HG03439 (cell line): ENCODE results near the gene MICAL1.
A peak's percentile ranks its signal among the peaks of the same experiment; 100 is the strongest.

Experiments used
- ATAC-seq: cut with Tn5 transposase; IDR thresholded peaks from one replicate; pipeline ENCODE4 v1.9.1; 2021; ENCODE audit warnings: mild to moderate bottlenecking, moderate library complexity; ENCODE audit not compliant: unreplicated experiment

The MICAL1 gene

DNA sequence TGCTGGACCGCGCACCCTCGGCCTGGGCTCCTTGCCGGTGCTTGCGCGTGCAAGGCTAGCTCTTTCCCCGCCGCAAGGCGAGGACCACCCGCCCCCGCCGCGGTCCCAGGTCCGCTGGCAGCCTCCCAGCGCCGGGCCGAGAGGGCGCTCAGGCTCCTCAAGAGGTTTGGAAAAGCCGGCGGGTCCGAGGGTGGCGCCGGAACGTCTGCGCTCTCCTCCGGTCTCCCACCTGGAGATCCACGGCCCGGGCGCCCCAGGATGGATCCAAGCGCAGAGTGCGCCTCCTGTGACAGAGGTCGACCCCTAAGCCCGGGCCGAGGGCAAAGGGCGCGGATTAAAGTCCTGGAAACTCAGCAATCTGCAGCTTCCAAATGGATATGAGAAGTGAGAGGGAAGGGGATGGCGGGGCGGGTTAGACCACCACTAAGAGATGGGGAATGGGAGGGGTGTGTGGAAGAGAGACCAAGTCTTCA is 575 bp upstream of the MICAL1 start:
- ATAC-seq: no peak

DNA sequence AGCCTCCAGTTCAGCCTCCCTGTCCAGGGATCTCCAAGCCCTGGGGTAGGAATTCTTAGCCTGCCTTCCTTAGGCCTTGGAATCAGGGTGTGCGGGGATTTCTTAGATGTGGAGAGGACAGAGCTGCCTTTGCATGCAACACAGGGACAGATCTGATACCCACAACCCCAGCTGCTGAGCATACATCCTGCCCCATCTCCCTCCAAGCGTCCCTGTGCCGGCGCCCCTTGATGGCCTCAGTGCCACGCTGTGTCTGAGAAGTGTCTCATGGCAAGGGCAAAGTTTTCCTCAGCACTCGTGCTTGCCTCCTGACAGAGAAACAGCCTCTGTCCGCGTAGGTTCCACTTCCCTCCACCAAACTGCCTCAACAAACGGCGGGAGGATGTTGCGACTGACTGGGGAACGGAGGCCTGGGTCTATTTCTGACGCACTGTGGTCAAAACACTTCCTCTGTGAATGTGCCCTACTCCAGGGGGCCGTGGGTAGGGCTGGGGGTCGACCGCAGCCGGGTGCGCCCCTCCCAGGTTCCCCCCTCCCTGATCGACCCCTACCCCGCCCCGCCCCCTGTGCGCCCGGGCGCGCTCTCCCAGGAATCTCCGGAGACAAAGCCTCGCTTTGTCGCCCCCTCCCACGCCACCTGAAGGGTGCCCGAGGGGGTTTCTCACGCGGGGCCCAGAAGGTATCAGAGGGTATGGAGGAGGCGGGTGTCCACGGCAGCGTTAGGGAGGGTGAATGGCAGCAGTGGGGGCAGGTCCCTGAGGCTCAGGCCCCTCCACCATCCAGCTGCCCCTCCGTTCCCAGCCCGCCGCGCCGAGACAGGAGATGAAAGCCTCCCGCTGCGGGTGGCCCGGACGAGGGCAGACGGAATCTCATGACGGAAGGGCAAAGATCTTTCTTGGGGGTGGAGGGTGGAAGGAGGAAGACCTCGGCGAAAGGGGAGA is 806 bp downstream of the MICAL1 start:
- peak; percentile 23 for ATAC-seq

GRCh38 chr6:109453594-109454495 is 1.7 kb downstream of the MICAL1 start:
- ATAC-seq: no peak

DNA sequence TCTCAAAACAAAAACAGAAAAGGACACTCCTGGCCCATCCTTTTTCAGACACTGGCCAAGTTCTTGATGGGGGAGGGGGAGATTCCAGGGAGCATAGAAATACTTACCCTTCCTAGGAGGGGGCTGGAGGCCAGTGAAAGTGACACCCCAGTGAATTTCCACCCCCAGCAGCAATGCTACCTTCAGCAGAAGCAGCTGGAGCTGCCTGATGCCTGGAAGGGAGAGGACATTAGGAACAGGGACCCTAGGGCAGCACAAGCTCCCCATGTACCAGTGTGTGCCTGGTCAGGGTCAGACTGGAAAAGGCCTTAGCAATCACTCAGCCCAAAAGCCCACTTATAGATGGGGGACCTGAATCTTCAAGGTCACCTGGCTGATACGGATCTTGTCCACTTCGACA is 2.4 kb downstream of the MICAL1 start:
- ATAC-seq: no peak

GRCh38 chr6:109452181-109452580 is 3.4 kb downstream of the MICAL1 start:
- no peak for ATAC-seq

- no peak for ATAC-seq
Observed at GRCh38 chr6:109451376-109451775, 4.2 kb downstream of the MICAL1 start.

- no peak for ATAC-seq
Observed at GRCh38 chr6:109450801-109451200, 4.8 kb downstream of the MICAL1 start.

- no peak for ATAC-seq
Observed at GRCh38 chr6:109449795-109450673, 5.5 kb downstream of the MICAL1 start.

DNA sequence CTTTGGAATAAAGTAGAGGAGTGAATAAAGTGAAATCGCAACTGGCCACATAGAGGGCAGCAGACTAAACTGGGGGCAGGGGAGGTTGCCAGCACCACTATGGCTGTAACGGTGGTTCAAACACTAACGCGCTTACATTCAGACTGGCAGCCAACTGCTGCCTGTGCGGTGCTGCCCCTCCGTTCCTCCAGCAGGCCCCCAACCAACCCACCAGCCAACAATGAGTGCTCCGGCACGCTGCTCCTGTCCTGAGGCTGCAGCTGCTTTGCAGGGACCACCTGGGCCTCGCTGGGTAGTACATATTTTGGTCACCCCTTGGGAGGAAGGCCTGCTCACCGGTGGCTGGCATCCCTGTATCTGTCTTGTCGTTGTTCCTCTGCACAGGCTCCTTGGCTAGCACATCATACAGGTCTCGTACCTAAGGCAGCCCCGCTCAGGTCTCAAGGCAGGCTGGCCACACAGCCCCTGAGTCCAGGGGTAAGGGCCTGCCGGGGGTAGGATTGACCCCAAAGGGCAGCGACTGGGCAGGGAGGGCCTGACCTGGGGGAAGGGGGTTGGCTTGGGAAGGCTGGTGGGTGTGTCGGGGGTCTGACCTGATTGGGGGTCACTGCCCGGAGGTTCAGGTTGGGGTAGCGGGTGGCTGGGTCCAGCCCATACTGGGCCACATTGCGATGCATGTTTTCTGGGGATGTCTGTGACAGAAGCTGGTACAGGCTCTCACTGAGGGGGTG is 6.3 kb downstream of the MICAL1 start:
- no peak for ATAC-seq

DNA sequence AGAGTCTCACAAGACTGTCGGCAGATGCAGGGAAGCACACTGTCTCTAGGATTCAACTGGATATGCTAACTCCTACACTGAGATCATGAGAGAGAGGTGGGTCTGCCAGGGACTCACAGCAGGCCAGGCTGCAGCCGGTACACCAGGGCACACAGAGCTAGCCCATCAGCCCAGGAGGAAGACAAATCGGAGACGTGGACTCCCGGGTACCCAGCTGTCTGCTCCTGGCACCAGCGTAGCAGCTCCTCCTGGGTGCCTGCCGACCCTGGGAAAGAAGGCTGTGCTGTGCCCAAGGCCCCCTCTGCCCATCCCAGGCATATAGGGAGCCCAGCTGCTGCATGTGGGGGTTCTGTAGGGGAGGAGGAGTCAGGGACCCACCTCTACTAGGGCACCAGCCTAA is 7.0 kb downstream of the MICAL1 start:
- ATAC-seq: no peak

DNA sequence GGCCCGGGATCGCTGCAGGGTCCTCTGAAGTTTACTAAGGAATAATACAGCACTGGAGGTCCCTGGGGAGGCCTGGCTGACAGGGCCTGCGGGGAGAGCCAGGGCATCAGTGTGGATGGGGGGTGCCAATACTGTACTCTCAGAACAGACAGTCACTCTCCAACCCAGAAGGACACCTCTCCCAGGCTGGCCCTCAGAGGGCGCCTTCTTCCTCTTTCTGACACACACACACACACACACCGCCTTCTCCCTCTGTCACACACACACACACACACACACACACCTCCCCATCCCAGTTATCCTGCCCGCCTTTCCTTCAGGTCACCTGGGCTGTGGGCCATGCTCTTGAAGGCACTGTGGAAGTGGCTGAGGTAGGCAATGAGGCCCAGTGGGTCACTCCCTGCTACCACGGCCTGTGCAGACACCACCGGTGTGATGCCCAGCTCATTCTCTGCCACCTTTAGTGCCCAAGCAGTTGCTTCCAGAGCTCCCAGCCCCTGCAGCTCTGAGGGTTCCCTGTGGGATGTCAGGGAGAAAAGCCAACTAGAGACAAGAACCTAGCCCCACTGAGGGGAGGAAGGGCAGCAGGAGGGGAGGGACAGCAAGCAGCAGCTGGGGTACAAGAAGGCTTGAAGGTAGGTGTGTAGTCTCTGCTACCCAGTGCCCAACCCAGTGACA is 7.6 kb downstream of the MICAL1 start:
- ATAC-seq: no peak

DNA sequence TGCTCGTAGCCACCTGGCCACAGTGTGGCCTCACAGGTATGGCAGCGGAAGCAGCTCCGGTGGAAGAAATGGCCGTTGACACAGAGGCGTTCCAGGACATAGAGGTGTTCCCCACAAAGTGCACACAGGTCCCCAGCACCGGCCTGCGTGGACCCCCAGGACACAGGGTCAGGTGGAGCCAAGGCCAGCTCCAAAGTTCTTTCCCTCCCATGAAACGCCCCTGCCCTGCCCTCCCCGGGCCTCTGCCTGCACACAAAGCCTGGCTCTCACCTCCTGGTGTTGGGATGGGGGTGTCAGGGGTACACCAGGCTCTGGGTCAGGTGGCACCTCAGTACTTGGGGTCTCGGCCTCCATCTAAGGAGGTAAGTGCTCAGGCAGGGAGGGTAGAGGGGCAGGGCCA is 8.5 kb downstream of the MICAL1 start:
- ATAC-seq: no peak

DNA sequence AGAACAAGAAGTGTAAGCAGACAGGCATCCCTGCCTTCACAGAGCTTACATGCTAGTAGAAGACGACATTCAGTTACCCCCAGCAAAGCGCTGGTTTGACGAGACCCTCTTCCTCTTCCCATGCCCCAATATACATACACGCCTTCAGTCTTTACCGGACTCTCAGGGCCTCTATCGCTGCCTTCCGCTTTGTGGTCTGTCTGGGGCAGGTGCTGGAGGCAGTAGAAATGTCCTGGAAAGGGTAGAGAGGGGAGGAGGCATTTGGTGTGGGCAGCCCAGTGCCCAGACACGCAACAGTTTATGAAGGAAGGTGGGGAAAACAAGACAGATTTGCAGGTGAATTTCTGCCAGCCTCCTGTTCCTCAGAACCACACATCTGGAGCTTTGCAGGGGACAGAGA is 9.0 kb downstream of the MICAL1 start:
- ATAC-seq: no peak

DNA sequence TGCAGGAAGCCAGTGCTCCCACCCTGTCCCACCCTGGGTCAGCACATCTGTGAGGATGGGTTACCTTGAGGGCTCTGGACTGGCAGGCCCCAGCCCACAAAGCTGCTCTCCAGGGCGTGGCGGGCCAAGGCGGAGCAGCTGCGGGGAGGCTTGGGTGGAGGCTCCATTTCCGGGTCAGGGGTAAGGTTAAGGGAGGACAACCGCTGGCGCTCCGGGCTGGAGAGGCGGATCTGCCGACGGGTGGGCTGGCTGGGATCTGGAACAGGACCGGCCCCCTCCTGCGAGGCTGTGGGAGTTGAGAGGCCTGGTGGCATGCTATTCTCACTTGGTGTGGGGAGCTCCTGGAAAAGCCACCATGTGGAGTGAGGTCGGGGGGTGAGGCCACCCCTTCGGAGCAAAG is 9.5 kb downstream of the MICAL1 start:
- no peak for ATAC-seq

GRCh38 chr6:109445382-109445781 is 10.2 kb downstream of the MICAL1 start:
- no peak for ATAC-seq

DNA sequence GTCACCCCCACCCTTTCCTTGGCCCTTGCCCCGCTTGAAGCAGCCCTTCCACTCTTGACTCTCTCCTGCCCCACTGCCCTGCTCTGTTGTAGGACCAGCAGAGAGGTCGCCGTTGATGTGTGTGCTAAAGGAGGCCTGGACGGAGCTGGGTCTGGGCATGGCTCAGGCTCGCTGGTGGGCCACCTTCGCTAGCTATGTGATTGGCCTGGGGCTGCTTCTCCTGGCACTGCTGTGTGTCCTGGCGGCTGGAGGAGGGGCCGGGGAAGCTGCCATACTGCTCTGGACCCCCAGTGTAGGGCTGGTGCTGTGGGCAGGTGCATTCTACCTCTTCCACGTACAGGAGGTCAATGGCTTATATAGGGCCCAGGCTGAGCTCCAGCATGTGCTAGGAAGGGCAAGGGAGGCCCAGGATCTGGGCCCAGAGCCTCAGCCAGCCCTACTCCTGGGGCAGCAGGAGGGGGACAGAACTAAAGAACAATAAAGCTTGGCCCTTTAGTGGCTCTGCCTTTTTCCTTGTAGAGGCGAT is 12.1 kb downstream of the MICAL1 start:
- no peak for ATAC-seq

DNA sequence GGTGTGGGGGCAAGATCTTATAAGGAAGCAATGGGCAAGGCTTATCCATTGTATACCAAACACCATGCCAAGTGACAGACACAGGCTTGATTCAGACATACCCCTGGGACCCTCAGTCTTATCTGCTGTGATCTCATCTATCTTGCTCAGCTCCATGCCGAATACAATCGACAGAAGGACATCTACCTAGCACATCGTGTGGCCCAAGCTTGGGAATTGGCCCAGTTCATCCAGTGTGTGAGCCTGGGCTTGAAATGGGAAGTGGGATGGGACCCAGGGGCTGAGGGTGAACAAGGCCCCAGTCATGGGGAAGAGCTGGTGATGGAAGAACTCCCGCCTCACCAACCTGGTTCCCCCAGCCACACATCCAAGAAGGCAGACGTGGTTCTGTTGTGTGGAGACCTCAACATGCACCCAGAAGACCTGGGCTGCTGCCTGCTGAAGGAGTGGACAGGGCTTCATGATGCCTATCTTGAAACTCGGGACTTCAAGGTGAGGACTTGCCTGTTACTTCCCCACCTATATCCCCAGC is 13.1 kb downstream of the MICAL1 start:
- no peak for ATAC-seq

DNA sequence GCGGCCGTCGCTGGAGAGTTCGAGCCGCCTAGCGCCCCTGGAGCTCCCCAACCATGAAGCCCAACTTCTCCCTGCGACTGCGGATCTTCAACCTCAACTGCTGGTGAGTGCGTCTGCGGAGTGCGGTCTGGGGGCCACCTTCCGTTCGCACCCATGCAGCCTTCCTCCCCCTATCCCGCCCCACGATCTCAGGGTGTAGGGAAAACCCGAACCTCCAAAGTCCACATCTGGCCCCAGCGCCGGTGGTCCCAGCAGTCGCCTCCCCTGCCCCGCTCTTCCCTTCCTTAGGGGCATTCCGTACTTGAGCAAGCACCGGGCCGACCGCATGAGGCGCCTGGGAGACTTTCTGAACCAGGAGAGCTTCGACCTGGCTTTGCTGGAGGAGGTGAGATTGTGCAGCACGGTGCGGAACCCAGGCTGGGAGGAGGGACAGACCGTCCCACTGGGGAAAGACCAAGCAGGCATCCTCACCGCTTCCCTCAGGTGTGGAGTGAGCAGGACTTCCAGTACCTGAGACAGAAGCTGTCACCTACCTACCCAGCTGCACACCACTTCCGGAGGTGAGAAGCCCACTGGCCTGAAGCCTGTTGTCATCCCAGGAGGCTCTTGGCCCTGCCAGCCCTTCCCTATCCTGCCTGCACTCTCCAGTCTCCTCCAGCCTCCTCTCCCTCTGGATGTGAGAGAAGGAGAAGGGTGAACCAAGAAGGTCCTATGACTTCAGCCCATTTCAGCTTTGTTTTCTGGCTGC is 14.3 kb downstream of the MICAL1 start:
- peak; percentile 16 for ATAC-seq
